ENCODE measurements around the gene NEURL1B. TPM values are rescaled to one million over a fixed set of nuclear protein-coding genes. Genes with fewer than 3 reads are reported as not detected.

Gene NEURL1B
- polyA plus RNA-seq, 1 donor from 2014 or later: 12.7 TPM

- Histone ChIP-seq H3K27me3 (ENCODE audit: insufficient read depth, low read depth, low read length) (no peaks in the 10 kb centered on the region), H3K36me3 (ENCODE audit: insufficient read depth, low read length) (no peaks in the 10 kb centered on the region)
Measured at GRCh38 chr5:172632346-172633092, 8.5 kb upstream of the NEURL1B start.

GRCh38 chr5:172633403-172633970 is 7.6 kb upstream of the NEURL1B start:
- no peaks in the 10 kb centered on the region for H3K79me2 ChIP-seq (replicated peaks; ENCODE audit: insufficient read depth, low read length)
- H3F3A ChIP-seq (ENCODE audit: insufficient read depth, low read length, poor library complexity, severe bottlenecking): no peaks in the 10 kb centered on the region
- H3K27ac ChIP-seq (ENCODE audit: low read length): no peak overlapping the region
- no peak overlapping the region for H3K4me2 ChIP-seq (ENCODE audit: low read length)
- H3K9ac ChIP-seq (ENCODE audit: low read length): no peak overlapping the region
- H3K4me3 ChIP-seq (ENCODE audit: low read length): no peak overlapping the region
- TF ChIP-seq EP300 (conservative IDR thresholded peaks at IDR 0.05; ENCODE audit: poor library complexity, severe bottlenecking) (no peak), REST (IDR thresholded peaks at IDR 0.05; ENCODE audit: borderline replicate concordance) (no peak), POLR2AphosphoS5 (IDR thresholded peaks at IDR 0.05) (no peak), EZH2 (IDR thresholded peaks at IDR 0.05; ENCODE audit: borderline replicate concordance, insufficient read depth, low read length, poor library complexity, severe bottlenecking) (no peak), MXI1 (conservative IDR thresholded peaks at IDR 0.05; ENCODE audit: poor library complexity, severe bottlenecking) (no peak), TAF1 (IDR thresholded peaks at IDR 0.05; ENCODE audit: low read depth) (no peak), SMC3 (conservative IDR thresholded peaks at IDR 0.05; ENCODE audit: poor library complexity) (no peak), CTCF (IDR thresholded peaks at IDR 0.05; ENCODE audit: poor library complexity, severe bottlenecking) (no peak), RAD21 (conservative IDR thresholded peaks at IDR 0.05) (no peak)
- no peaks in the 10 kb centered on the region for H3K9me3 ChIP-seq (ENCODE audit: low read length)
- no peak overlapping the region for H2AFZ ChIP-seq (ENCODE audit: low read depth, low read length)
- H3K9me2 ChIP-seq (ENCODE audit: insufficient read depth, low read length): no peaks in the 10 kb centered on the region
- no peaks in the 10 kb centered on the region for H4K20me1 ChIP-seq (ENCODE audit: insufficient read depth)
- H3K27me3 ChIP-seq (ENCODE audit: insufficient read depth, low read depth, low read length): no peaks in the 10 kb centered on the region
- no peaks in the 10 kb centered on the region for H3K36me3 ChIP-seq (ENCODE audit: insufficient read depth, low read length)

More at GRCh38 chr5:172632346-172633092, 8.5 kb upstream of the NEURL1B start:
- H3K79me2 ChIP-seq (replicated peaks; ENCODE audit: insufficient read depth, low read length): no peaks in the 10 kb centered on the region
- no peaks in the 10 kb centered on the region for H3F3A ChIP-seq (ENCODE audit: insufficient read depth, low read length, poor library complexity, severe bottlenecking)
- H3K4me3 ChIP-seq (ENCODE audit: low read length): no peak overlapping the region
- H4K20me1 ChIP-seq (ENCODE audit: insufficient read depth): no peaks in the 10 kb centered on the region
- H2AFZ ChIP-seq (ENCODE audit: low read depth, low read length): no peak overlapping the region
- no peak overlapping the region for H3K4me2 ChIP-seq (ENCODE audit: low read length)
- H3K9me2 ChIP-seq (ENCODE audit: insufficient read depth, low read length): no peaks in the 10 kb centered on the region
- TF ChIP-seq REST (IDR thresholded peaks at IDR 0.05; ENCODE audit: borderline replicate concordance): no peak
- no peak overlapping the region for H3K27ac ChIP-seq (ENCODE audit: low read length)
- H3K9ac ChIP-seq (ENCODE audit: low read length): no peak overlapping the region
- H3K9me3 ChIP-seq (ENCODE audit: low read length): no peaks in the 10 kb centered on the region
